ENCODE measurements around the gene ABCA13.
"Not testable (repeated sequence)": the region's sequence is repeated elsewhere in the genome, so short reads cannot be mapped to it uniquely, and the experiment has no call there.

The ABCA13 gene

GRCh38 chr7:48173756-48174382 is 2.6 kb downstream of the ABCA13 start:
- no peak for DNase-seq (ENCODE audit: low read depth in 2 of 2)

GRCh38 chr7:48175019-48175418 is 3.8 kb downstream of the ABCA13 start:
- no peak for DNase-seq (ENCODE audit: low read depth in 2 of 2)

- DNase-seq (ENCODE audit: low read depth in 2 of 2): no peak
Measured at GRCh38 chr7:48176356-48176893, 5.2 kb downstream of the ABCA13 start.

- DNase-seq (ENCODE audit: low read depth in 2 of 2): no peak
Measured at GRCh38 chr7:48177271-48177670, 6.0 kb downstream of the ABCA13 start.

GRCh38 chr7:48179496-48180030 is 8.3 kb downstream of the ABCA13 start:
- DNase-seq (ENCODE audit: low read depth in 2 of 2): no peak

GRCh38 chr7:48180981-48181380 is 9.7 kb downstream of the ABCA13 start:
- no peak for DNase-seq (ENCODE audit: low read depth in 2 of 2)

GRCh38 chr7:48182718-48183369 is 11.6 kb downstream of the ABCA13 start:
- no peak for DNase-seq (ENCODE audit: low read depth in 2 of 2)

GRCh38 chr7:48183370-48183743 is 12.1 kb downstream of the ABCA13 start:
- DNase-seq (ENCODE audit: low read depth in 2 of 2): no peak

GRCh38 chr7:48183965-48184364 is 12.7 kb downstream of the ABCA13 start:
- no peak for DNase-seq (ENCODE audit: low read depth in 2 of 2)

GRCh38 chr7:48188776-48189520 is 17.7 kb downstream of the ABCA13 start:
- DNase-seq (ENCODE audit: low read depth in 2 of 2): no peak

GRCh38 chr7:48192996-48193395 is 21.7 kb downstream of the ABCA13 start:
- DNase-seq (ENCODE audit: low read depth in 2 of 2): no peak

GRCh38 chr7:48193421-48193820 is 22.2 kb downstream of the ABCA13 start:
- DNase-seq (ENCODE audit: low read depth in 2 of 2): no peak

GRCh38 chr7:48200946-48201589 is 29.8 kb downstream of the ABCA13 start:
- not testable (repeated sequence) for DNase-seq (ENCODE audit: low read depth in 2 of 2)

- not testable (repeated sequence) for DNase-seq (ENCODE audit: low read depth in 2 of 2)
Measured at GRCh38 chr7:48202916-48203315, 31.7 kb downstream of the ABCA13 start.

GRCh38 chr7:48207155-48207675 is 36.0 kb downstream of the ABCA13 start:
- DNase-seq (ENCODE audit: low read depth in 2 of 2): no peak

- no peak for DNase-seq (ENCODE audit: low read depth in 2 of 2)
Measured at GRCh38 chr7:48209004-48209600, 37.8 kb downstream of the ABCA13 start.

- no peak for DNase-seq (ENCODE audit: low read depth in 2 of 2)
Measured at GRCh38 chr7:48213226-48213625, 42.0 kb downstream of the ABCA13 start.

GRCh38 chr7:48217266-48217665 is 46.0 kb downstream of the ABCA13 start:
- DNase-seq (ENCODE audit: low read depth in 2 of 2): no peak

GRCh38 chr7:48217753-48218152 is 46.5 kb downstream of the ABCA13 start:
- DNase-seq (ENCODE audit: low read depth in 2 of 2): no peak

GRCh38 chr7:48224042-48224441 is 52.8 kb downstream of the ABCA13 start:
- no peak for DNase-seq (ENCODE audit: low read depth in 2 of 2)

GRCh38 chr7:48225101-48225500 is 53.8 kb downstream of the ABCA13 start:
- no peak for DNase-seq (ENCODE audit: low read depth in 2 of 2)
